SK-N-MC (cell line): Measurements from ENCODE around the gene KHNYN.

Source experiments
- EZH2 ChIP-seq: fragments of 200-600 bp; sonication (generic); IDR thresholded peaks from one replicate; pipeline ENCODE4 v1.6.1; 2017; ENCODE audit warnings: antibody characterized with exemption
- FOXP2 ChIP-seq: optimal IDR thresholded peaks from 2 replicates; pipeline ENCODE3; 2011; ENCODE audit warnings: mild to moderate bottlenecking, moderate library complexity; ENCODE audit not compliant: insufficient read depth; ENCODE audit errors: extremely low read length, control extremely low read depth
- POLR2AphosphoS5 ChIP-seq: IDR thresholded peaks from 2 replicates; pipeline ENCODE4 v1.6.1; 2012; ENCODE audit warnings: mild to moderate bottlenecking, low read depth, low read length, borderline replicate concordance

- TF ChIP-seq EZH2 (no peak), POLR2AphosphoS5 (no peak), FOXP2 (no peak)
These were observed 29.6 kb downstream of the KHNYN start for GRCh38 chr14:24459331-24459730.
